Measurements from ENCODE around the gene SEPSECS.

SEPSECS gene

DNA sequence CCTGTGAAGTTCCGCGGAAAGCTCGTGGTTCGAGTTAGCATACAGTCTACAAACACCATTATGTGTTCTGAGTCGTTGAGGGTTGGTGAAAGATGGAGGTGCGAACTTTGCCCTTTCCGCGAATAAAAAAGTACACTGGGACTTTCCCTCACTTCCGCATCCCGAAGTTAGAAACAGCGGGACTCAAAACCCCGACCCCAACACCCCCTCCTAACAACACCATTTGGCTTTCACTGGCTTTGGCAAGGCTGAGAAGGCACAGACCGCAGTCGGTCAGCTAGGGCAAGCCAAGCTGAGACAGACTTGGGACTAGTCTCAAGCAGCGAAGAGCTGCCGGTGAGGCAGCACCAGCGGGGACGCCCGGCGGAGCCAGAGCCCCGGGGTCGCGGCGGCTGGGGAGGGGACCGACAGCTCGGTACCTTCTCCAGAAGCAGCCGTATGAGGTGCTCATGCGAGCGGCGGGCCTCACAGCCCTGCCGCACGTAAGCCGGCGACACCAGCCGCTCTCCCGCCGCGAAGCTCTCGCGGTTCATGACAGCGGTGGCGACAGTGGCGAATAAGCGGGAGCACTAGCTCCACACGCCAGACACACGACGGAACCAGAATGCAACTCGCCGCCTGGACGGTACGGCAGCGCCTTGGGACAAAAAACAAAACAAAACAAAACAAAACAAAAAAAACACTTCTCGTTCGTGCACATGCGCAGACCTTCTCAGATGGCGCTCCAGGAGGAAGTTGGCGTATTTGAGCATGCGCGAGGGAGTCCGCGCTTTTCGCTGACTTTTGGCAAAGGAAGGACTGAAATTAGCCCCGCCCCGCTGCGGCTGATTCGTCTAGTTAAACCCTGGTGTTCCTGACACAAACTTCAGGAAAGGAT lies at the start of gene SEPSECS:
Gene SEPSECS (minus strand): TSS at position 613 of the 877 bp plus-strand sequence. CDS start 80 bp downstream, at position 533.
- DNase-seq (ENCODE audit: low read depth), result peak; percentile 88

DNA sequence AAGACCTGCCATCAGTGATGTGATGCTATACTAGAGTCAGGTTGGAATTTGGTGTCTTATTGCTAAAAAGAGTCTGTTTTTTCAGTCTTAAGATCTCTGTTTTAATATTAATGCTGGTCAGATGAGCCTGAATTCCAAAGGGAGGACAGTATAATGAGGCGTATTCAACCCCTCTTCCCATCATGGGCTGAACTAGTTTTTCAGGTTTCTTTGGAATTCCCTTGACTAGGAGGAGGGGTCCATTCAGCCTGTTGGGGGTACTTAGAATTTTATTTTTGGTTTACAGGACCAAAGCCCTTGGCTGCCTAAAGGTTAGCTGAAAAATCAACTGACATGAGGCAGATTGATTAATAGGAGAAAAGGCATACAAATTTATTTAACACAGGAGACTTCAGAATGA lies 49.5 kb upstream of the SEPSECS start:
- DNase-seq (ENCODE audit: low read depth), result no peak

DNA sequence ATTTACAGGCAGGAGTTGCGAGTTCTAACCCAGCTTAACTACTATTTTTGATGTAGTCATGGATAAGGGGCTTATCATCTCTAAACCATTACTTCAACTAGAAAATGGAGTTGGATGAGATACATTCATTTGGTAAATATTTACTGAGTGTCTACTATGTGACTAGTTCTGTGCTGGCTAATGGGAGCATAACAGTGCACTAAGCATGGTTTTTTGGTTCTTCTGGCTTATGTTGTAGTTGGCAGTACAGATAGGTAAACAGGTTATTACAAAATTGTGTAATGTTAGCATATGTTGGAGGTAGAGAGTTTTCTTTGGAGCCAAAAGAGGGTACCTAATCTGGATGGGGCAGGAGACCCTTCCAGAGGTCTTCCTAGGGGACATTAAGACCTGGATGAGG lies 47.7 kb upstream of the SEPSECS start:
- DNase-seq (ENCODE audit: low read depth), result no peak

GRCh38 chr4:25198713-25199112 lies 38.5 kb upstream of the SEPSECS start:
- DNase-seq (ENCODE audit: low read depth), result no peak

GRCh38 chr4:25190407-25190806 lies 30.2 kb upstream of the SEPSECS start:
- no peak for DNase-seq (ENCODE audit: low read depth)

- no peak for DNase-seq (ENCODE audit: low read depth)
These were observed 23.8 kb upstream of the SEPSECS start for GRCh38 chr4:25184056-25184455.

- no peak for DNase-seq (ENCODE audit: low read depth)
These were observed 22.7 kb upstream of the SEPSECS start for GRCh38 chr4:25182937-25183336.

- peak; percentile 3 for DNase-seq (ENCODE audit: low read depth)
These were observed 20.4 kb upstream of the SEPSECS start for GRCh38 chr4:25180524-25181131.

DNA sequence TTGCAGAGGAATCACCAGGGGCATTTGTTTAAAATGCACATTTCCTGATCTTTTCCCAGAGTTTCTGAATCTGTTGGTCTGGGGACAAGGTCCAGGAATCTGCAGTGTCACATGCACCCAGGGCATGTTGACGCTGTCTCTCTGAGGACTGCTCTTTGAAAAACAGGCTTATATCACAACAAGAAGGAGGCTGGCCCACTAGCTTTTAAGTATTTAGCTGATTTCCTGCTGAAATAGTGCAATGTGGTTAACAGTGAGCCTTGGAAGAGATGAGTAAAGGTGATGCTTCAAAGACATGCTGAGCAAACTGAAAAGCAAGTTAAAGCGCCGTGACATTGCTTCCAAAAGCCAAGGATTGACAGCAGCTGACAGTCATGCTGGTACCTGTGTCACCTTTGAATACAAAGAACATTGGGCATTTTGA lies 18.6 kb upstream of the SEPSECS start:
- DNase-seq (ENCODE audit: low read depth), result no peak

DNA sequence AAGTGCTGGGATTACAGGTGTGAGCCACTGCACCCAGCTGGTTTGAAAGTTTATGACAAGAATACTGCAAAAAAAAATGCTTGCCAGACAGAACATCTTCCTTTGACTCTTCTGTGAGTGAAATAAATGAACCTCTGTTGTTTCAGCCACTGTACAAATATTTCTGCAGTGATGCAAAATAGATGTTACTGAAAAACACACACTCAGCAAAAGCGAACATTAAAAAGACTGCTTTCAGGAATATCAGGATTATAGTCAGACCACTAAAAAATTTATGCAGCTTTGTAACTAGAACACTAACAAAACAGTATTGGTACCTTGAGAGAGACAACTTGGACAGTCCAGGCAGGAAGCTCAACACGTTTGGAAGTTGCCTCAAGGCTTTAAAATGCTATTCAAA lies 16.9 kb upstream of the SEPSECS start:
- DNase-seq (ENCODE audit: low read depth), result no peak

- no peak for DNase-seq (ENCODE audit: low read depth)
These were observed 14.4 kb upstream of the SEPSECS start for GRCh38 chr4:25174674-25175073.

DNA sequence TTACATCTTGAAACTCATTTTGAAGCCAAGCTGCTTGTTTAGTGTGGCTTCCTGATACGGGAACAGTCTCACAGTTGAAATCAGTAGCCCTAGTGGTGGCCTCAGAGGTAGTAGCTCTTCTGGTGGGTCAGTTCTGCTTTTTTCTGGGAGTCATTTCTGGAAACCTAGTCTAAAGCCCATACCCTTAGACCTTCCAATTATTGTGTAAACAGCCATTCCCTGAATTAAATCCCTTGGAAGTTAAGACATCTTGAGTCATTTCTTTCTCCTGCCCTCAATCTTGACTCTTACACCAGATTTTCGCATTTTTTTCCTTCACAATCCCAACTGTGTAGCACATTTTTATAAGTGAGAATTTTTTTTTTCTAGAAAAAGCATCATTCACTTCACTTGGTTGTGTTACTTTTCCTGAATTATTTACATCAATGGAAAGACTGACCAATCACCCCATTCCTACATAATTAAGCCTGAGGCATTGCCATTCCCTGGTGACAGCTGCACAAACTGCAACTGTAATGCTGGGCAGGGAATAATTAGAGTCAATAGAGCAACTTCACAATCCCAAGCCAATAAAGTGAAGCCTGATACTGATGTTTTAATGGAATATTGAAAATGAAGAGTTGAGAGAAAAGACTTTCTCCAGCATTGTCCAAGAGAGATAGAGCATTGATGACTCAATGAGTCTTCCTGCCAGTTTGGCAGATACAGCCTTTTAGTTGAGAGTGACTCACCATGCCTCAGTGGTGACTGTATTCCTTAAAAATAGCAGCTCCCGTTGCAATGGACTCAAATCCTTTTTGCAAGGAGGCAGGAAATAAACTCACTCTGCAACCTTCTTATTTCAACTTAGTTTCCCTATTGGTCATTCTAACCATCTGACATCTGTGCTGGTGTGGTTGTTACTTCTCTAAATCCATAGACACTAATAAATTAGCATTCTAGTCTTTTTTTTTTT lies 13.0 kb upstream of the SEPSECS start:
- DNase-seq (ENCODE audit: low read depth), result no peak

DNA sequence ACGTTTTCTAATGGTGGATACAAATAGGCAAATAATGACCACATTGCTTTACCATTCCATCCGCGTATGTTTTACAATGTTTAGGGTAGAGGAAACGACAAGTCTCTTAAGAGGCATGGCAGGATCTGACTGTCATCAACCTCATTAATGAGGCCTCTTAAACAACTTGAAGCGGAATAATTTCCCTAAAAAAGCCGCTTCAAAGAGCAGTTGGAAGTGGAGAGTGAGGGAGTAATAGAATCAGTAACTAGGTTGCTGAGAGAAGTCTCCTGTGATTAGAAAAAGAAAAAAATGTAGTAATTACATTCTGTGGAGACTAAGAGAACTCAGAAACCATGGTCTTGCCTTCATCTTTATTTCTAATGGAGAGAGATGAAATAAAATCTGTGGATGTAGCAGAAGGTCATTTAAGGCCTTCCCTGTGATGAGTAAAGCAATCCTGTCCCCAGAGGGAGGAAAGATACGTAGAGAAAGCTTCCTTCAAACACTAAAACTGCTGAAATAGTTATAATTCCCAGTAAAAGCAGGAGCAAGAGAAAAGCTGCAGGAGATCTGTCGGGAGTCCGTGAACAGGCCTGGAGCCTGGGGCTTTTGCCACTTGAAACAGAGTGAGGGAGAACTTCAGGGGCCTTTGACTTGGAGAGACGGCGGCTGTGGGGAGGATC lies 11.1 kb upstream of the SEPSECS start:
- DNase-seq (ENCODE audit: low read depth), result no peak

GRCh38 chr4:25169446-25169845 lies 9.2 kb upstream of the SEPSECS start:
- no peak for DNase-seq (ENCODE audit: low read depth)

GRCh38 chr4:25165916-25166315 lies 5.7 kb upstream of the SEPSECS start:
- no peak for DNase-seq (ENCODE audit: low read depth)

- DNase-seq (ENCODE audit: low read depth), result no peak
These were observed 2.9 kb upstream of the SEPSECS start for GRCh38 chr4:25163196-25163595.

- no peak for DNase-seq (ENCODE audit: low read depth)
These were observed 2.3 kb upstream of the SEPSECS start for GRCh38 chr4:25162566-25162965.

GRCh38 chr4:25161593-25161950 lies 1.3 kb upstream of the SEPSECS start:
- no peak for DNase-seq (ENCODE audit: low read depth)

DNA sequence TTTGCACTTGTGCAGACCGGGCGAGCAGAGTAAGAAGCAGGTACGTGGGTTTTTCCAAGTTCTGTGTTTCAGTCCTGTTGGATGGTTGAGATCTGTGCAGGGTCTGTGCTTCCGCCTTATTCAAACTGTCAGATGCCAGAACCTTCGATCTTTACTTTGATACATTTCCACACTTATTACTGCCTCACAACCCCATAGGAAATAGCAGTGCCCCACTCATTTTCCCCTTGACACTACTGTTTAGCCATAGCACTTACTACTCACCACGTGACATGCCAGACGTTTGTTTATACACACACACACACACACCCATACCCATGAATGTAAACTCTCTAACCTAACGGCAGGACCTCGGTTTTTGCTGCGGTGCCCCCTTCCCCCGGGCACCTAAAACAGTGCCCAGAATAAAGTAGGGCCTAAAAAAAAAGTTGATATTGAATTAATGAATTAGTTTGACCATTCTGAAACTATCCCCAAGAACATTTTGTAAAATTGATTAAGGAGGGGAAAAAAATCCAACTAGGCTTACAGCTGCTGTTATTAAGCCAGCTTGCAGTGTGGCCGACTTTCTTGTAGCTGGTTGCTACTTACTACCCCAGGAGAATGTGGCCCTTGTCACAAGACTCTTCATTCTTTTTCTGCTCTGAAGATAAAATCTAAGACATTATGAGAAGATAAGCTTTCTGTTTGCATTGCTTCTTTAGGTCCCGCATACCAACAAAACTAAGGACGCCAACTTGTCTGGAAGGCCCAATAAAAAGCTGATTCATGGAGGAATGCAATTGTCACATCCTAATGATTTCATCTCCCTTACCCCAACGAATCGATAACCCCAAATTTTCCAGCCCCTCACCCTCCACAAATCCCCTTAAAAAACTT lies 704 bp upstream of the SEPSECS start:
- peak; percentile 11 for DNase-seq (ENCODE audit: low read depth)

GRCh38 chr4:25158817-25159216 lies 1.4 kb downstream of the SEPSECS start:
- no peak for DNase-seq (ENCODE audit: low read depth)

DNA sequence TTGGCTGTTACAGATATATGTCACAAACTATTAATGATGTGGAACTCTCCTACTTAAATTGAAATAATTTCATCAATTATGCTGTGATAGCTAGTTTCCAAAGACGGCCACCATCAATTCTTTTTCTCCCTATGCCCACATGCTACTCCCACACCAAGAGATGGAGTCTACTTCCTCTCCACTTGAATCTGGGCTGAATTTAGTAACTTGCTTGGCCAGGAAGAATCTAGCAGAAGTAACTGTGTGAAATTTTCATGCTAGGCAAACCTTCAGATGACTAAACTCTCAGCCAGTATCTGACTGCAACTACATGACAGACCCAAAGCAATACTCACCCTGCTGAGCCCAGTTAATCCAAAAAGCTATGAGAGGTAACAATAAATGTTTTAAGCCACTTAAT lies 3.2 kb downstream of the SEPSECS start:
- DNase-seq (ENCODE audit: low read depth), result no peak
